Colonic mucosa (tissue), 4 donors: ENCODE data around the gene ATXN7. TPM values are rescaled to one million over a fixed set of nuclear protein-coding genes. Genes with fewer than 3 reads are reported as not detected.
A peak's percentile ranks its signal among the peaks of the same experiment; 100 is the strongest.

ENCODE experiments used
- DNase-seq: peaks from one replicate; pipeline ENCODE4 v3.0.0-alpha.2; 2020
- H3K27ac ChIP-seq: fragments of 200-600 bp; one replicate; pipeline ENCODE4 v1.8.0; 2021
- H3K27me3 ChIP-seq: fragments of 200-600 bp; one replicate; pipeline ENCODE4 v1.8.0; 2021
- H3K36me3 ChIP-seq: fragments of 200-600 bp; one replicate; pipeline ENCODE4 v1.8.0; 2021
- H3K4me1 ChIP-seq: fragments of 200-600 bp; one replicate; pipeline ENCODE4 v1.8.0; 2021; ENCODE audit warnings: mild to moderate bottlenecking
- H3K4me3 ChIP-seq: fragments of 200-600 bp; one replicate; pipeline ENCODE4 v1.8.0; 2021
- H3K9ac ChIP-seq, 2 donors: one replicate each; pipeline ENCODE4 v1.7.0; 2013; ENCODE audit warnings: control low read depth in 2 of 2, low read depth in 2 of 2, low read length in 2 of 2
- H3K9me3 ChIP-seq: fragments of 200-600 bp; one replicate; pipeline ENCODE4 v1.8.0; 2021
- intact Hi-C: fragments of 100-400 bp; cut with DNase I; formaldehyde crosslinking; loops from one replicate; pipeline ENCODE4 v1.14.1; 2022
- total RNA-seq, 2 donors: library from RNA; stranded (reverse); fragmentation: NEBNext Ultra II Directional in 1 of 2; extraction: Animal tissue kit (Norgen Biotek cat#: 25700) in 1 of 2; gene quantifications; one replicate each; pipeline ENCODE4 v1.2.1, GENCODE V29; 2021
- TF ChIP-seq, protein P1 (sequence below): fragments of 200-600 bp; IDR thresholded peaks from one replicate; pipeline ENCODE4 v1.8.0; 2022; ENCODE audit warnings: antibody characterized with exemption, mild to moderate bottlenecking
- donor health status: healthy.
- donor health status: DM: no; HTN: no; CAD: no.
- donor health status: DM: no; HTN: no; CAD: no.

Gene ATXN7
- total RNA-seq, 2 donors from 2014 or later = 22.9 to 31.6 TPM

DNA sequence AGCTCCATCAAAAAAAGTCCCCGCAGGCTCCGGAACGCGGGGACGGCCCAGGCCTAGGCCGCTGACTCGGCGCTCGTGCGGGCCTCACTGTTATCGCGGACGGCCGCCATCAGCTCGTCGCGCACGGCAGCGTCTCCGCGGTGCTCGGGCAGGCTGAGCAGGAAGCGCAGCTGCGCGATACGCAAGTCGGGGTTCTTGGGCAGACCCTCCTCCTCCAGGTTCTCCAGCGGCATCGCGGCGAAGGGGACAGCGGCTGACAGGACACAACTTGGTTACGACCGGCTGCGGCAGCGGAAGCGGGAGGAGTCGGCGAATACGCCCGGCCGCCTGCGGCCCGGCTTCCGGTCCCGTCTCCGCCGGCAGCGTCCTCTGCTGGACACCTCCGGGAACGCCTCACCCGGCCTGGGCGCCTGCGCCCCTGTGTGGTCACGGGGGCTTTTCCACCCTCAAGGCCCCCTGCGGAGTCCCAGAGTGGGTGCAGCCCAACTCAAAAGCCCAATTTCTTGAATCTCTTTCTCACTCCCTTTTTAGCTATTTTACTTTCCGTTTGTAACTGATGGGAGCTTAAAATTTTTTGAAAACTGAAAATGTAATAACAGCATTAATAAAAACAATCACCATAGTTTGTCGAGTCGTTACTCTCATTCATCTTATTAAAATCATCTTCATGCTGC, 159.7 kb downstream of the ATXN7 start, which contains the start of gene PSMD6:
TSS of gene PSMD6 (minus strand) at position 308 of the 674 bp plus-strand sequence. CDS start at position 233, 75 bp downstream.
- H3K4me1 ChIP-seq = peaks cover 7% of the 10 kb centered on the region
- H3K27me3 ChIP-seq = no peaks in the 10 kb centered on the region
- intact Hi-C loops = no loop called here
- DNase-seq = peak; percentile 87
- TF ChIP-seq, protein P1, sequence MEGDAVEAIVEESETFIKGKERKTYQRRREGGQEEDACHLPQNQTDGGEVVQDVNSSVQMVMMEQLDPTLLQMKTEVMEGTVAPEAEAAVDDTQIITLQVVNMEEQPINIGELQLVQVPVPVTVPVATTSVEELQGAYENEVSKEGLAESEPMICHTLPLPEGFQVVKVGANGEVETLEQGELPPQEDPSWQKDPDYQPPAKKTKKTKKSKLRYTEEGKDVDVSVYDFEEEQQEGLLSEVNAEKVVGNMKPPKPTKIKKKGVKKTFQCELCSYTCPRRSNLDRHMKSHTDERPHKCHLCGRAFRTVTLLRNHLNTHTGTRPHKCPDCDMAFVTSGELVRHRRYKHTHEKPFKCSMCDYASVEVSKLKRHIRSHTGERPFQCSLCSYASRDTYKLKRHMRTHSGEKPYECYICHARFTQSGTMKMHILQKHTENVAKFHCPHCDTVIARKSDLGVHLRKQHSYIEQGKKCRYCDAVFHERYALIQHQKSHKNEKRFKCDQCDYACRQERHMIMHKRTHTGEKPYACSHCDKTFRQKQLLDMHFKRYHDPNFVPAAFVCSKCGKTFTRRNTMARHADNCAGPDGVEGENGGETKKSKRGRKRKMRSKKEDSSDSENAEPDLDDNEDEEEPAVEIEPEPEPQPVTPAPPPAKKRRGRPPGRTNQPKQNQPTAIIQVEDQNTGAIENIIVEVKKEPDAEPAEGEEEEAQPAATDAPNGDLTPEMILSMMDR = peak; percentile 100
- H3K36me3 ChIP-seq = peaks cover 2% of the 10 kb centered on the region
- H3K27ac ChIP-seq = peak within 1 kb of the TSS; percentile 51
- peak within 1 kb of the TSS; percentile 92 to 96 for H3K9ac ChIP-seq
- H3K4me3 ChIP-seq = peak within 1 kb of the TSS; percentile 90
- H3K9me3 ChIP-seq = no peaks in the 10 kb centered on the region

DNA sequence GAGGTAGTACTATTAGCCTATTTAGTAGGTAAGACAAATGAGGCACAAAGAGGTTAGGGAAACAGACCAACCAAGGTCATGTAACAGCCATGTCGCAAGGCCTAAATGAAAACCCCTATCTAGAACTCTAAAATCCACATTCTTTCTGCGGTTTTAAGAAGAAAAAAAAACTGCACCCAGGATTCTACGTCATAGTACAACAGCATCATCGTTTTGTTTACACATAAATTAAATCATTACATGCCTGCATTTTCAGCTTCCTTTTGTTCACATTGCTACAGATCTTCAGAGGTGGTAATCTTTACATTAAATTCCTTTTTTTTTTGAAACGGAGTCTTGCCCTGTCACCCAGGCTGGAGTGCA, 160.2 kb downstream of the ATXN7 start:
- peaks cover 7% of the 10 kb centered on the region for H3K4me1 ChIP-seq
- no peaks in the 10 kb centered on the region for H3K27me3 ChIP-seq
- TF ChIP-seq, protein P1 = no peak
- no peak overlapping the region for H3K27ac ChIP-seq
- DNase-seq = no peak
- H3K36me3 ChIP-seq = no peaks in the 10 kb centered on the region
- intact Hi-C loops = no loop called here
- H3K9me3 ChIP-seq = no peaks in the 10 kb centered on the region
- no peak overlapping the region for H3K4me3 ChIP-seq
- H3K9ac ChIP-seq = no peak overlapping the region

DNA sequence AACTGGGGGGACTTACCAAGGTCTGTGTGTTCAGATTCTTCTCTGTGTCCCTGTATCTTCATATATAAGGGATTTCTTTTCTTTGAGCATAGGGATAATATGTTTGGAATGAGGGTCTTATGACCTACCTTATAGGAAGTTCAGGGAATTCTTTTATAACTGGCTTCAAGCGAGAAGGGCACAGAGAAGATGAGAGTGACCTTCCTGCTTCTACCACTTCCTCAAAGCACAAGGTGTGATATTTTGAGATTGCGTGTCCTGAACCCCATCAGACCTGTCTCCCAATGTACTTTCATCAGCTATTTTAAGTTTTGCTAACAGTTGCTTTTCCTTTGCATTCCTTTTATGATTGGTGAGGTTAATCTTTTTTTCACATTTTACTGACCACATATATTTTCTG, 162.7 kb downstream of the ATXN7 start:
- Histone ChIP-seq H3K36me3 (no peaks in the 10 kb centered on the region), H3K9me3 (no peaks in the 10 kb centered on the region), H3K27me3 (no peaks in the 10 kb centered on the region), H3K9ac (no peak overlapping the region), H3K4me1 (peaks cover 7% of the 10 kb centered on the region), H3K4me3 (no peak overlapping the region), H3K27ac (no peak overlapping the region)
- DNase-seq = no peak
- TF ChIP-seq, protein P1 = no peak
- intact Hi-C loops = no loop called here

- H3K36me3 ChIP-seq = no peaks in the 10 kb centered on the region
- H3K9ac ChIP-seq = no peak overlapping the region
- H3K4me3 ChIP-seq = no peak overlapping the region
- TF ChIP-seq, protein P1 = no peak
- peaks cover 3% of the 10 kb centered on the region for H3K27me3 ChIP-seq
- no peak for DNase-seq
- no peaks in the 10 kb centered on the region for H3K9me3 ChIP-seq
- no peak overlapping the region for H3K27ac ChIP-seq
- intact Hi-C loops = no loop called here
- no peaks in the 10 kb centered on the region for H3K4me1 ChIP-seq
Observed at GRCh38 chr3:64027658-64028057, 164.0 kb downstream of the ATXN7 start.

- Histone ChIP-seq H3K4me3 (no peak overlapping the region), H3K4me1 (no peaks in the 10 kb centered on the region), H3K27ac (no peak overlapping the region), H3K36me3 (no peaks in the 10 kb centered on the region), H3K9ac (no peak overlapping the region), H3K27me3 (peaks cover 3% of the 10 kb centered on the region), H3K9me3 (no peaks in the 10 kb centered on the region)
- TF ChIP-seq, protein P1 = no peak
- intact Hi-C loops = no loop called here
- no peak for DNase-seq
Observed at GRCh38 chr3:64028754-64029153, 165.1 kb downstream of the ATXN7 start.
